Calu3 (cell line): Measurements from ENCODE around the gene PGA4. TPM values are rescaled to one million over a fixed set of nuclear protein-coding genes. Genes with fewer than 3 reads are reported as not detected.

Experiments
- BruUV-seq: library from RNA; stranded (reverse); fragments of 400-500 nt; replicated peaks from 2 replicates; lab custom pipeline; 2021; lab: Mats Ljungman, UMichigan
- CTCF ChIA-PET: fragments of 300-600 bp; sonication (Branson Sonifier 250); formaldehyde crosslinking; loops from one replicate; lab custom pipeline; 2022; ENCODE audit warnings: antibody characterized with exemption; lab: Charles Lee
- DNase-seq: peaks from one replicate; pipeline ENCODE4 v3.0.0; 2022
- H3K27ac Mint-ChIP-seq: one replicate; pipeline ENCODE4 v1.8.0; 2022; ENCODE audit warnings: mixed read lengths; ENCODE audit not compliant: unreplicated experiment
- H3K27me3 Mint-ChIP-seq: one replicate; pipeline ENCODE4 v1.8.0; 2022; ENCODE audit warnings: mixed read lengths; ENCODE audit not compliant: unreplicated experiment
- H3K36me3 Mint-ChIP-seq: one replicate; pipeline ENCODE4 v1.8.0; 2022; ENCODE audit warnings: mild to moderate bottlenecking, moderate library complexity, mixed read lengths; ENCODE audit not compliant: insufficient read depth, unreplicated experiment
- H3K4me1 Mint-ChIP-seq: one replicate; pipeline ENCODE4 v1.8.0; 2022; ENCODE audit warnings: mild to moderate bottlenecking, low read depth, mixed read lengths; ENCODE audit not compliant: unreplicated experiment
- H3K4me3 Mint-ChIP-seq: one replicate; pipeline ENCODE4 v1.8.0; 2022; ENCODE audit warnings: mild to moderate bottlenecking, low read depth, moderate library complexity, mixed read lengths; ENCODE audit not compliant: unreplicated experiment
- H3K9me3 Mint-ChIP-seq: one replicate; pipeline ENCODE4 v1.8.0; 2022; ENCODE audit warnings: low read depth, mixed read lengths; ENCODE audit not compliant: unreplicated experiment
- CTCF ChIP-seq: fragments of 200-600 bp; IDR thresholded peaks from one replicate; pipeline ENCODE4 v1.8.0; 2022; ENCODE audit warnings: antibody characterized with exemption; ENCODE audit not compliant: unreplicated experiment
- intact Hi-C: fragments of 100-400 bp; cut with micrococcal nuclease; formaldehyde crosslinking; loops from one replicate; pipeline ENCODE4 v1.10.0; 2022; ENCODE audit not compliant: unreplicated experiment
- total RNA-seq: library from RNA; stranded (reverse); gene quantifications from 2 replicates; pipeline ENCODE4 v1.2.3, GENCODE V29; 2022

PGA4 gene
- total RNA-seq, 1 experiment from 2014 or later: not detected

DNA sequence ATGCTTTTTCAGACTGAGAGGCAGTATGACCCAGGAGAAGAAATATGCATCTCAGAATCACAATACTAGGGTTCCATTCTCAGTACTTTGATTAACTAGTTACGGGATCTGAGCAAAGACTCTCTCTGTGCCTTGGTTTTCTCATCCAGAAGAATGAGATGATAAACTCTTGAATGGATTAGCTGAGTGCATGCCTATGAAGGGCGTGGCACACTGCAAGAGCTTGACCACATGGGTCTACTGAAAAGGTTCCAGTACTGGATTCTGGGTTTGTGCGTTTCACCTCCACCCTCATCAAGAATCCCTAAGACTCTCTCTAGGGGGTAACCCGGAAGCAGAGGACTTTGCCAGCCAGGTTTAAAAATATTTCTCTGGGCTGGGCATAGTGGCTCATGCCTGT, 44.5 kb downstream of the PGA4 start:
- BruUV-seq: no TSS peak
- Mint-ChIP-seq H3K4me3 (no peak overlapping the region), H3K36me3 (no peaks in the 10 kb centered on the region), H3K9me3 (no peaks in the 10 kb centered on the region), H3K4me1 (peaks cover 7% of the 10 kb centered on the region), H3K27me3 (no peaks in the 10 kb centered on the region), H3K27ac (no peak overlapping the region)
- no peak for TF ChIP-seq CTCF
- CTCF ChIA-PET: no interaction called here
- intact Hi-C loops: no loop called here
- DNase-seq: peak; percentile 11

GRCh38 chr11:61267437-61267841, 45.3 kb downstream of the PGA4 start:
- H3K36me3 Mint-ChIP-seq: no peaks in the 10 kb centered on the region
- TF ChIP-seq CTCF: no peak
- no peak for DNase-seq
- no peaks in the 10 kb centered on the region for H3K9me3 Mint-ChIP-seq
- intact Hi-C loops: no loop called here
- CTCF ChIA-PET: no interaction called here
- BruUV-seq: no TSS peak
- no peaks in the 10 kb centered on the region for H3K27me3 Mint-ChIP-seq
- peaks cover 7% of the 10 kb centered on the region for H3K4me1 Mint-ChIP-seq
- no peak overlapping the region for H3K27ac Mint-ChIP-seq
- H3K4me3 Mint-ChIP-seq: no peak overlapping the region

GRCh38 chr11:61268588-61269250, 46.6 kb downstream of the PGA4 start:
- no peak for TF ChIP-seq CTCF
- Mint-ChIP-seq H3K36me3 (no peaks in the 10 kb centered on the region), H3K9me3 (no peaks in the 10 kb centered on the region), H3K4me1 (peaks cover 7% of the 10 kb centered on the region), H3K27me3 (peaks cover under 1% of the 10 kb centered on the region), H3K27ac (no peak overlapping the region), H3K4me3 (no peak overlapping the region)
- no peak for DNase-seq
- no TSS peak for BruUV-seq
- intact Hi-C loops: no loop called here
- CTCF ChIA-PET: no interaction called here

- no TSS peak for BruUV-seq
- CTCF ChIA-PET: interaction anchor here (0.9 to 1.2 kb wide), 3 partner anchors 19 to 23 kb away, joined by 3 to 4 read pairs (median 4); no protein-coding TSS in a partner anchor
- no peak for DNase-seq
- Mint-ChIP-seq H3K4me3 (no peak overlapping the region), H3K9me3 (no peaks in the 10 kb centered on the region), H3K27me3 (peaks cover 13% of the 10 kb centered on the region), H3K36me3 (no peaks in the 10 kb centered on the region), H3K4me1 (peaks cover 7% of the 10 kb centered on the region), H3K27ac (no peak overlapping the region)
- TF ChIP-seq CTCF: no peak
- intact Hi-C loops: no loop called here
Observed at GRCh38 chr11:61270354-61271076, 48.4 kb downstream of the PGA4 start.
